ACHN (cell line): ENCODE data around the gene KCNH2.

Source experiments
- DNase-seq: peaks from one replicate; pipeline ENCODE4 v3.0.0-alpha.2; 2015
- in situ Hi-C: cut with HindIII; loops from 2 replicates; pipeline ENCODE4 v1.10.0; 2017; ENCODE audit warnings: low sequenced_read_pairs, low pct_ligation_motif_present, low pct_unique_long_range_greater_than_20kb

KCNH2 gene

DNA sequence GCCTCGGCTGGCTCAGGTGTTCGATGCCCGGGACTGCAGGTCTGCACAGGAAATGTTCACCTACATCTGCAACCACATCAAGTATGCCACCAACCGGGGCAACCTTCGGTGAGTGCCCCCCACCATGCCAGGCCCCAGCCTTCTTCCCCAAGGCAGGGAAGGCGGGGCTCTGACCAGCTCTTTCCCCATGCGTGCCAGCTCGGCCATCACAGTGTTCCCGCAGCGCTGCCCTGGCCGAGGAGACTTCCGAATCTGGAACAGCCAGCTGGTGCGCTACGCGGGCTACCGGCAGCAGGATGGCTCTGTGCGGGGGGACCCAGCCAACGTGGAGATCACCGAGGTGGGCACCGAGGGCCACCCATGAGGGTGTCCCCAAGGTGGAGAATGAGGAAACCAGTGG, 20.2 kb upstream of the KCNH2 start:
- in situ Hi-C loops = no loop called here
- no peak for DNase-seq

DNA sequence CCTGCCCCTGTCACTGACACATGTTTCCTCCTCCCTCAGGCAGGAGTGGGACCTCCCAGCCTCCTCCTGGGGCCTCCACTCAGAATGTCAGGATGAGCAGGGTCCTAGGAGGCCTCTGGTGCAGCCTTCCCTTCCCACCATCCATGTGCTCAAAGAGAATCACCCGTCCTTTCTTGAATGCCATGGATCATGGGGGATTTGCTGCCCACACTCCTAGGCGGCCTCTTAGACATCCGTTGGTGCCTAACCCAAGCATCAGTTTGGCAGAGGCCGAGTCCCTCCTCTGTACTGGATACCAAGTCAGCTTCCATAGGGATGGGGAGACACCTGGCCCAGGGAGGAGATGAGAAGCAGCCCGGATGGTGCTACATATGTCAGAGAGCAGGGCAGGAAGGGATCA, 19.7 kb upstream of the KCNH2 start:
- no peak for DNase-seq
- in situ Hi-C loops = no loop called here

DNA sequence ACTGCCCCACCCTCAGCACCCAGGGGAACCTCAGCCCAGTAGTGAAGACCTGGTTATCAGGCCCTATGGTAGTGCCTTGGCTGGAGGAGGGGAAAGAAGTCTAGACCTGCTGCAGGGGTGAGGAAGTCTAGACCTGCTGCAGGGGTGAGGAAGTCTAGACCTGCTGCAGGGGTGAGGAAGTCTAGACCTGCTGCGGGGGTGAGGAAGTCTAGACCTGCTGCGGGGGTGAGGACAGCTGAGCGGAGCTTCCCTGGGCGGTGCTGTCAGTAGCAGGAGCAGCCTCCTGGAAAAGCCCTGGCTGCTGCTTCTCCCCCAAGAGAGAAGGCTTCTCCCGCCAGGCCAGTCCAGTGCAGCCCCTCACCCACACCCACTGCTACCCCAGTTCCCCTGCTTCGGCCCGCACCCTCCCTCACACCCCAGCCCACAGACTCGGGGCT, 19.0 kb upstream of the KCNH2 start:
- in situ Hi-C loops = no loop called here
- DNase-seq = no peak

DNA sequence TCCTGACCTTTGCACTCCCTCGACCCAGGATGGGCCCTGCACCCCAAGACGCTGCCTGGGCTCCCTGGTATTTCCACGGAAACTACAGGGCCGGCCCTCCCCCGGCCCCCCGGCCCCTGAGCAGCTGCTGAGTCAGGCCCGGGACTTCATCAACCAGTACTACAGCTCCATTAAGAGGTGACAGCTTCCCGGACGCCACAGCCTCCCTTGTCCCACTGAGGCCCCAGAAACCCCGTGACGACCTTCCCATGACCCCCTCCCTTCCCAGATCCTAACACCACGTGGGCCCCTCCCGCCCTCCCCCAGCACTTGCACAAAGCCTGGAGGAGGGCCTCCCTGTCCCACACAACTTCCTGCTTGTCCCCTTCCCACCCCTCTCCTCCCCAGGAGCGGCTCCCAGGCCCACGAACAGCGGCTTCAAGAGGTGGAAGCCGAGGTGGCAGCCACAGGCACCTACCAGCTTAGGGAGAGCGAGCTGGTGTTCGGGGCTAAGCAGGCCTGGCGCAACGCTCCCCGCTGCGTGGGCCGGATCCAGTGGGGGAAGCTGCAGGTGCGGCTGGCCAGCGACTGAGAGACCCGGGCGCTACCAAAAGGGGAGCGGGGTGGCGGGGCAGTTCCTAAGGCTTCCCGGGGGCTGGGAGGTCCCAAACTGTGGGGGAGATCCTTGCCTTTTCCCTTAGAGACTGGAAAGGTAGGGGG, 18.4 kb upstream of the KCNH2 start:
- in situ Hi-C loops = no loop called here

DNA sequence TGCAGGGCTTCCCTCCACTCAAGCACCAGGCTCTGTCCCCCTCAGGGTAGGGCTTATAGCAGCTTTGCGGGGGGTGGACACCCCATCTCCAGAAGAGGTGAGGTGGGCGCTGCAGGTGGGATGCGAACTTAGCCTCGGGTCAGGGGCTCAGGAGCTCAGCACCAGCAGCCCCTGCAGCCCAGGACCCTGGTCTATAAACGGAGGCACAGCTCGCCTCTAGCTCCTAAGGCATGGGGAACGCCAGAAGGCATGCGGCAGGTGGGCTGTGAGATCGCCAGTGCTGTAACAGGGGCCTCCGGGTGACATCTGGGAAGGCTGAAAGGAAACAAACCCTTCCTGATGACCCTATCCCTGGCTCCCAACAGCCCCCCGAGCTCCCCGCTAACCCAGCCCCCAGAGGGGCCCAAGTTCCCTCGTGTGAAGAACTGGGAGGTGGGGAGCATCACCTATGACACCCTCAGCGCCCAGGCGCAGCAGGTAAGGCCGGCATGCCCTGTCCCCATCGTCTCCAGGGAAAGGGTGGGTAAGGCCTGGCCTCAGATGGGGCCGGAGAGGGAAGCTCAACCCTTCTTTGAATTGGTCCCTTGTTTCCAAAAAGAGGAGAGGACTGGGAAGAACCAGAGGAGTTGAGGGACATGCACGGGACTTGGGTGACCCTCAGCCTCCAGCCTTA, 16.9 kb upstream of the KCNH2 start:
- DNase-seq = no peak
- in situ Hi-C loops = no loop called here

More for the DNA sequence above, 18.4 kb upstream of the KCNH2 start:
- no peak for DNase-seq

DNA sequence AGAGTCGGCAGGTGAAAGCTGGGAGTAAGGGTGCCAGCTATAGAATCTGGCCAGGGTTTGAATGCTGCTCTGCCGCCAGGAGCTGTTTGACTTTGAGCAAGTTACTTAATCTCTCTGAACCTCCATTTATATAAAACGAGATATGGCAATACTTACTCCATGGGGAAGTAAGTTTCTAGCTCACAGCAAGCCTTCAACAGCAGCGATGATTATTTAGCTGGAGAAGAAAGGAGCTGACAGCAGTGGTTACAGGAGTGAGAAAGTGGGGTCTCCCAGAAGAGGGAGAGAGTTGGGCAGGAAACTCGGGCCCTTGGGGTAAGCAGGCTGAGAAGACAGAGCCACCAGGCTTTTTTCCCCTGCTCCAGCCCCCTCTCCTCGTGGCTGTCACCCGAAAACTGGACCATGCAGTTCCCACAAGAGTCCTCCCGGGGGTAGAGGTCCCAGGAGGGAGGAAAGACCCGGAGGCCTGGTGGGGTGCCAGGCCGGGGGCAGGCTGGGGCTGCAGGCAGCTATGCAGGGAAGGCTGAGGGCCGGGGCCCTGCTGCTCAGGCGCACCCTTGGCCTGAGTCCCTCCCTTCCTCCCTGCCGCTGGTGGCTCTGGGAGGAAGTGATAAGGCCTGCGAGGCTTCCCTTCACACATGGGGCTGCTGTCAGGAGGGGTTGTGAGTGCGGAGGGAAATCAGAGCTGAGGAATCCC, 16.2 kb upstream of the KCNH2 start:
- DNase-seq = no peak
- in situ Hi-C loops = no loop called here

DNA sequence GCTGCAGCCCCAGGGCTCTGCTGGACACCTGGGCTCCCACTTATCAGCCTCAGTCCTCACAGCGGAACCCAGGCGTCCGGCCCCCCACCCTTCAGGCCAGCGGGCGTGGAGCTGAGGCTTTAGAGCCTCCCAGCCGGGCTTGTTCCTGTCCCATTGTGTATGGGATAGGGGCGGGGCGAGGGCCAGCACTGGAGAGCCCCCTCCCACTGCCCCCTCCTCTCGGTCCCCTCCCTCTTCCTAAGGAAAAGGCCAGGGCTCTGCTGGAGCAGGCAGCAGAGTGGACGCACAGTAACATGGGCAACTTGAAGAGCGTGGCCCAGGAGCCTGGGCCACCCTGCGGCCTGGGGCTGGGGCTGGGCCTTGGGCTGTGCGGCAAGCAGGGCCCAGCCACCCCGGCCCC, 15.4 kb upstream of the KCNH2 start:
- in situ Hi-C loops = no loop called here
- no peak for DNase-seq

DNA sequence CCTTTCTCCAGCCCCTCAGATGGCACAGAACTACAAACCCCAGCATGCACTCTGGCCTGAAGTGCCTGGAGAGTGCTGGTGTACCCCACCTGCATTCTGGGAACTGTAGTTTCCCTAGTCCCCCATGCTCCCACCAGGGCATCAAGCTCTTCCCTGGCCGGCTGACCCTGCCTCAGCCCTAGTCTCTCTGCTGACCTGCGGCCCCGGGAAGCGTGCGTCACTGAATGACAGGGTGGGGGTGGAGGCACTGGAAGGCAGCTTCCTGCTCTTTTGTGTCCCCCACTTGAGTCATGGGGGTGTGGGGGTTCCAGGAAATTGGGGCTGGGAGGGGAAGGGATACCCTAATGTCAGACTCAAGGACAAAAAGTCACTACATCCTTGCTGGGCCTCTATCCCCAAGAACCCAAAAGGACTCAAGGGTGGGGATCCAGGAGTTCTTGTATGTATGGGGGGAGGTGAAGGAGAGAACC, 14.7 kb upstream of the KCNH2 start:
- in situ Hi-C loops = no loop called here
- peak; percentile 31 for DNase-seq

DNA sequence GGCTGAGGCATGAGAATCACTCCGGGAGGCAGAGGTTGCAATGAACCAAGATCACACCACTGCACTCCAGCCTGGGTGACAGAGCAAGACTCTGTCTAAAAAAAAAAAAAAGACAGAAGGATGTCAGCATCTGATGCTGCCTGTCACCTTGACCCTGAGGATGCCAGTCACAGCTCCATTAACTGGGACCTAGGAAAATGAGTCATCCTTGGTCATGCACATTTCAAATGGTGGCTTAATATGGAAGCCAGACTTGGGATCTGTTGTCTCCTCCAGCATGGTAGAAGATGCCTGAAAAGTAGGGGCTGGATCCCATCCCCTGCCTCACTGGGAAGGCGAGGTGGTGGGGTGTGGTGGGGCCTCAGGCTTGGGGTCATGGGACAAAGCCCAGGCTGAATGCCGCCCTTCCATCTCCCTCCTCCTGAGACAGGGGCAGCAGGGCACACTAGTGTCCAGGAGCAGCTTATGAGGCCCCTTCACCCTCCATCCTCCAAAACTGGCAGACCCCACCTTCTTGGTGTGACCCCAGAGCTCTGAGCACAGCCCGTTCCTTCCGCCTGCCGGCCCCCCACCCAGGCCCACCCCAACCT, 14.0 kb upstream of the KCNH2 start:
- no peak for DNase-seq
- in situ Hi-C loops = no loop called here

DNA sequence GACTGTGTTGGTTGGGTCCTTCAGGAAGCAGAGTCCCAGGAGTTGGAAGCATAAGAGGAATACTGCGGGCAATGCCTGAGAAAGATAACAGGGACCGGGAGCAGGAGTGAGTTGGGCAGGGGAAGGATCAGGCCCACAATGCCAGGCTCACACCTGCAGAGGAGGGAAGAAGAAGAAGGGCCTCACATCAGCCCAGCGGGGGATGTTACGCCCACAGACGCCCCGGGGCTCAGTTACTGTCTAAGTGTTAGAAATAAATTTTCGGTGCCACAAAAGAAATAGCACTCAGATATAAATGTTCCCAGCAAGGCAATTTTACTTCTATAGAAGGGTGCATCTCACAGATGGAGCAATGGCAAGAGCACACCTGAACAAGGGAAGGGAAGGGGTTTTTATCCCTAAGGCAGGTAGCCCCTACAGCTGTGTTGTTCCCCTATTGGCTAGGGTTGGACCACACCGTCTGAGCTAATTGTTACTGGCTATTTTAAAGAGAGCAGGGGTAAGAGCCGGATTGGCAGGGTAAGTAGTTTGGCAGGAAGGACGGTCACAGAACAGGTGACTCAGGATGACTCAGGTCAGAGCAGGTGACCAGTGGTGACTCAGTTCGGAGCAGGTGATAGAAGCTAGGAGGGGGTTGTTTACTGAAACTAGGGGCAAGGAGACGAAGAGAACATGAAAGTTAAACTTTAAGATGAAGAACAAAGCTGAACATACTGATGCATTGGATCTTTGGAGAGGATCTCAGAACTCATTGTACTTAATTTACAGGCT, 12.5 kb upstream of the KCNH2 start, which contains the start of gene NOS3:
TSS of gene NOS3 (plus strand) at position 602 of the 771 bp plus-strand sequence. CDS start 2,787 bp downstream, outside the sequence.
- in situ Hi-C loops = no loop called here
- no peak for DNase-seq

DNA sequence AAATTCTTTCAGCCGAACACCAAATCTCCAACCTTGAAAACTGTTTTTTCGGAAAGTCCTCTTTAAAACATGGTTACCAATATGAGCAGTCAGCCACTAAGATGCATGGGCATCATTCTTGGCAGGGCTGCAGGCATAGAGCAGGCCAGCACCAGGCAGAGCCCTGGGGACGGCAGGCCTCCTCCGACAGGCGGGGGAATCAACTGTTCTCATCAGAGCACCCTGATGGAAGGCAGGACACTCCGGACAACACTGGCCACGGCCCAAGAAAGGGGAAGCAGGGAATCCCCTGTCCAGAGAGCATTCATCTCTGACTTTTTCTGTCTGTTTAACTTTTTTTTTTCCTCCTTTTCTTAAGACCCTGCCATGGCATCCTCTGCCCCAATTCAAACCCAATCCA, 11.3 kb upstream of the KCNH2 start:
- in situ Hi-C loops = no loop called here
- DNase-seq = no peak

DNA sequence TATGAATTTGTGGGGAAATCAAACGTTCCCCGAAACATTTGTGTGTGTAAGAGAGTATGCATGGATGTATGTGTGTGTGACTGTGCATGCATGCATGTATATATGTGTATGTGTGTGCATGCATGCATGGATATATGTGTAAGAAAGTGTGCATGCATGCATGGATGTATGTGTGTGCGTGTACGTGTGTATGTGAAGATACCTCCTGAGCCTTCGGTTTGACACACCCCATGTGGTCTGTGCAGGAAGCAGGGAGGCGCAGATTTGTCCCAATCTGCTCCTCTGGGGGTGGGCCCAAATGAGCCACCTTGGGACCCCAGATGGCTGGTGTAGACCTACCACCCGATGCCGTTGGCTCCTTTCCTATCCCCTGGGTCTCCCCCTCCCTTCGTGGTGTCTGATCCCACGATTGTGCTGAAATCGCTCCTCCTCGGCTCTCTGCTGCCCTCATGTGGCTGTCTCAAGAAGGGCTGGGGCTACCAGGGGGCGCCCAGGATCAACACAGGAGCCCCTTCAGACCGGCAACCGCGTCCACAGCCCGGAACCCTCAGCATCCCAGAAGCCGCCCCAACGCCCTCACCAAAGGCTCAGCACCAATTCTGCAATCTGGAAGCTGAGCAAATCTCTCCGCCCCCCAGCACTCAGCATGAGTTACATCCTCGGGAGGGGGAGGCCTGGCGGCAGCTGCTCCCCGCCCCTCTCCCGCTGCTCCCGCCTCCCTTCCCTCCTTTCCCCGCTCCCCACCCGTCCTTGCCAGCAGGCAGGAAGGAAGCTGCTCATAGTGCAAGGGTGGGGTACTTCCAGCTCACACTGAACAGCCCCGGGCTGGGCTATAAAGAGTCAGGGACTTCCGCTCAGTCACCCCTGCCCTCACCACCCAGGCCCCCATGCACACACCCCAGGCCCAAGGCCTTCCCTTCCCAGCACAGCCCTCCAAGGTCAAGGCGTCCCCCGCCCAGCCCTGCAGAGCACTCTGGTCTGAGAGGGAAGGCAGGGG, 10.4 kb upstream of the KCNH2 start:
- peak; percentile 47 for DNase-seq
- in situ Hi-C loops = no loop called here

DNA sequence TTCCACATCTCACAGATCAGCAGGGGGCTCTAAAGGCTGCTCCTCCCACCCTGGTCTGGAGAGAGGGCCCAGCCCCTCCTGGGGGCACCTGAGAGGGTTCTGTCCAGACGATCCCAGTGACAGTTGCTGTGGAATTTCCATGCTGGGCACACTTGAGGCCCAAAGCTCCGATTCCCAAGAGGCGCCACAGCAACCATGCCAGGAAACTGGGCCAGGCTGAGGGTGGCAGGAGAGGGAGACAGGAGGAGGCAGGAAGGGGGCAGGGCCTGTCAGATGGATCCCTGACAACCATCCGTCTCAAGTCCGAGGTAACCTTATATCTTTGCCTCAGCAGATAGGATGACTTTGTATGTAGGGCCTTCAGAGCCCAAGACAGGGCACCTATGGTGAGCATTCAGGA, 8.4 kb upstream of the KCNH2 start:
- DNase-seq = no peak
- in situ Hi-C loops = no loop called here

DNA sequence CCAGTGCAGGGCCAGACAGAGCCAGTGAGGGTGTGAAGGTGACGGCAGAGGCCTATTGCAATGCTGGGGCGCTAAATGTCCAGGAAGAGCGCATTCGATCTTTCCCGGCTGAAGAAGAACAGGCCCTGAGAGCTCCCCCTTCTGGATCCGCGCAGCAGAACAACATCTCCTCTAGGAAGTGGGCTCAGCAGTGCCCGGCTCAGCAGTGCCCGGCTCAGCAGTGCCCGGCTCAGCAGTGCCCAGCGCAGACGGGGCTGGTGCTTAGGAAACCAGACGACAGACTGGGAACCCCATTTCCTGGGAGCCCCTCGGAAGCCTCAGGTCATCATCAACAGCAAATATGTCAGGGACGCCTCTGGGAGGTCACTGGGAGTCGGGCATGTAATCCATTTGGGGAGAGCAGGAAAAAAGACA, 8.0 kb upstream of the KCNH2 start:
- in situ Hi-C loops = no loop called here
- peak; percentile 74 for DNase-seq

DNA sequence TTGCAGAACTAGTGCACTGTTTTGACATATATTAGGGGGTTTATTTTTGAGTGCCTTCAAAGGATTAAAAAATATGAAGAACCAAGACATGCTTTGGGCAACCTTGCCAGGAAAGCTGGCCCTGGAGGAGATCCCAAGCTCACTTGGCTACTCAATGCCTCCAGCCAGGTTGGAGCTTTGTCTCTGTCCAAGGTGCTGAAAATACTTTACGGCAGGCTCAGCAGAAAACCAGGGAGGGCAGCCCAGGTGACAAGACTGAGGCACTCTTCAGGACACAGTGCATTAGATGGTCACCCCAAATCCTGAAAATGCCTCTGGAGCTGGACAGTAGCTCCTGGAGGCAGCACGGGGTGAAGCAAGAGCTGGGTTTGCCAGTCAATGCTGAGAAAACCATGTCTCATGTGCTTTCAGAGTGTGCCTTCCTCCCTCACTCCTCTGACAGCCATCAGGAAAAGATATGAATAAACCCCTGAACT, 5.8 kb upstream of the KCNH2 start:
- DNase-seq = peak; percentile 73
- in situ Hi-C loops = no loop called here

DNA sequence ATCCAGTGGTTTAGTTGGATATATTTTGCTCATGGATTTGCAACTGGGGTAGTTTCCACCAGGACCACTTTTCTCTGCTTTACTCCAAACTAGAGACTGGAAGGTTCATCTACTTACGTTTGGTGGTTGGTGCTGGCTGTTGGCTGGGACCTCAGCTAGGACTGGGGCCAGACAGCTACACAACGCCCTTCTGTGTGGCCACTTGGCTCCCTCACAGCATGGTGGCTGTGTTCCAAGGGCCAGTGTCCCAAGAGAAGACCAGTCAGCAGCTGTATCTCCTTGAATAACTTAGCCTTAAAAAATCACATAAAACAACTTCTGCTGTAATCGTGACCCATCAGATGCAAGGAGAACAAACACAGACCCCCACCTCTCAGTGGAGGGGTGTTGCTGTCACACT, 4.2 kb upstream of the KCNH2 start:
- in situ Hi-C loops = no loop called here
- no peak for DNase-seq

DNA sequence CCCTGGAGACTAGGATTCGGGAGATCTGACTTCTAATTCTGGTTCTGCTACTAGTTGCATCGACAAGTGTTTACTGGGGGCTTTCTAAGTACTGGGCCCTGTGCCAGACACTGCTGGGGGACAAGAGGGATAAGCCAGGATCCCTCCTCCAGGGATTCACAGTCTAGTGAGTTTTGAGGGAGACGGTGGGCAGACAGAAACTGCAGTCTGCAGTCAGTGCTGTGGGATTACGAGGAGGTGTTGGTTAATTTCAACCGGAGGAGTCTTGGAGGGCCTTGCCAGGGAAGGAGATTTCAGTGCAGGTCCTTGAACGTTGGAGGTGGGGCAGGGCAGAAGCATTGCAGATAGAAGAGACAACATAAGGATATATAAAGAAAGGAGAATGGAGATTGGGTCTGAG, 3.5 kb upstream of the KCNH2 start:
- DNase-seq = no peak
- in situ Hi-C loops = no loop called here
